Nephron progenitor cell (in vitro differentiated cells): ENCODE results near the gene PLAC9.

Experiments
- DNase-seq: peaks from one replicate; pipeline ENCODE4 v3.0.0; 2021
- H3K27ac Mint-ChIP-seq: 2 replicates; pipeline ENCODE4 v1.8.0; 2021; ENCODE audit warnings: mild to moderate bottlenecking, moderate library complexity, mixed read lengths
- H3K27me3 Mint-ChIP-seq: 2 replicates; pipeline ENCODE4 v1.8.0; 2021; ENCODE audit warnings: mild to moderate bottlenecking, low read depth, mixed read lengths; ENCODE audit not compliant: poor library complexity
- H3K36me3 Mint-ChIP-seq: 2 replicates; pipeline ENCODE4 v1.8.0; 2021; ENCODE audit warnings: low read depth, mixed read lengths
- H3K4me1 Mint-ChIP-seq: 2 replicates; pipeline ENCODE4 v1.8.0; 2021; ENCODE audit warnings: mixed read lengths
- H3K4me3 Mint-ChIP-seq: 2 replicates; pipeline ENCODE4 v1.8.0; 2021; ENCODE audit warnings: mild to moderate bottlenecking, moderate library complexity, mixed read lengths
- H3K9me3 Mint-ChIP-seq: 2 replicates; pipeline ENCODE4 v1.8.0; 2021; ENCODE audit warnings: mild to moderate bottlenecking, moderate library complexity, mixed read lengths
- TF ChIP-seq, protein P1 (sequence below): fragments of 200-600 bp; sonication (generic); IDR thresholded peaks from 2 replicates; pipeline ENCODE4 v1.5.0; 2021; ENCODE audit warnings: antibody characterized with exemption

The PLAC9 gene

DNA sequence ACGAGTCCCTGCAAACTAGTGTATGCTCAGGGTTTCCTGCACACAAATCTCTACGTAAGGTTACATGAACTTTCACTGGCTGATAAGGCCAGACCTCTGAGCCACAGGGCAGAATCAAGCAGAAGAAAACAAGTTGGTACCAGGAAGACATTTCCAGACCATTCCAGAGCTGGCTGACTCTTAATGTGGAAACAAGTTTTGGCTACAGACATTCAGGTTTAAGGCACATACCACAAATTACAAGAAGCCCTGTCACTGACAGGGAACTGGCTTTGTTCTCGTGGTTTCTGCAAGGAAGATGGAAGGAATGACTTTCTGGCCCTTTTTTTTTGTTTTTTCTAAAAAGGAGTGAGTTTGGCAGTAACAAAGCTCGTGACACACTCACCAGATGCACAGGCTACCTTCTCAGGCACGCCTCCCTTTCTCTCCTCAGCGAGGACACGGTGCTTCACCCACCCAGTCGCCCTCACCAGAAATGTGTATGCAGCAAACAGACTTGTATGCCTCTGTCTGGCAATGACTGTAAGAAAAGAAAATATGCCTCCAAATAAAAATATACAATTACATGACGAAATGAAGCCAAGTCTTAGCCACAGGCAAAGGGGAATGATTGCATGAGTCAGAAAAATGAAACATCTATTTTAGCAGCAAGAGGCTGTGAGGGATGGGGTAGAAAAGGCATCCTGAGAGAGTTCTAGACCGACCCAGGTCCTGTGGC is 22.6 kb downstream of the PLAC9 start:
- peaks cover 24% of the 10 kb centered on the region for H3K4me1 Mint-ChIP-seq
- peaks cover 26% of the 10 kb centered on the region for H3K36me3 Mint-ChIP-seq
- H3K27me3 Mint-ChIP-seq = peaks cover 3% of the 10 kb centered on the region
- H3K9me3 Mint-ChIP-seq = peaks cover 5% of the 10 kb centered on the region
- no peak for DNase-seq
- H3K4me3 Mint-ChIP-seq = no peak overlapping the region
- TF ChIP-seq, protein P1, sequence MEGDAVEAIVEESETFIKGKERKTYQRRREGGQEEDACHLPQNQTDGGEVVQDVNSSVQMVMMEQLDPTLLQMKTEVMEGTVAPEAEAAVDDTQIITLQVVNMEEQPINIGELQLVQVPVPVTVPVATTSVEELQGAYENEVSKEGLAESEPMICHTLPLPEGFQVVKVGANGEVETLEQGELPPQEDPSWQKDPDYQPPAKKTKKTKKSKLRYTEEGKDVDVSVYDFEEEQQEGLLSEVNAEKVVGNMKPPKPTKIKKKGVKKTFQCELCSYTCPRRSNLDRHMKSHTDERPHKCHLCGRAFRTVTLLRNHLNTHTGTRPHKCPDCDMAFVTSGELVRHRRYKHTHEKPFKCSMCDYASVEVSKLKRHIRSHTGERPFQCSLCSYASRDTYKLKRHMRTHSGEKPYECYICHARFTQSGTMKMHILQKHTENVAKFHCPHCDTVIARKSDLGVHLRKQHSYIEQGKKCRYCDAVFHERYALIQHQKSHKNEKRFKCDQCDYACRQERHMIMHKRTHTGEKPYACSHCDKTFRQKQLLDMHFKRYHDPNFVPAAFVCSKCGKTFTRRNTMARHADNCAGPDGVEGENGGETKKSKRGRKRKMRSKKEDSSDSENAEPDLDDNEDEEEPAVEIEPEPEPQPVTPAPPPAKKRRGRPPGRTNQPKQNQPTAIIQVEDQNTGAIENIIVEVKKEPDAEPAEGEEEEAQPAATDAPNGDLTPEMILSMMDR = no peak
- H3K27ac Mint-ChIP-seq = no peak overlapping the region

GRCh38 chr10:80155696-80156215 is 23.2 kb downstream of the PLAC9 start:
- H3K4me1 Mint-ChIP-seq = peaks cover 30% of the 10 kb centered on the region
- DNase-seq = no peak
- H3K27ac Mint-ChIP-seq = no peak overlapping the region
- peaks cover 20% of the 10 kb centered on the region for H3K36me3 Mint-ChIP-seq
- TF ChIP-seq, protein P1 = no peak
- H3K9me3 Mint-ChIP-seq = no peaks in the 10 kb centered on the region
- H3K27me3 Mint-ChIP-seq = peaks cover 3% of the 10 kb centered on the region
- no peak overlapping the region for H3K4me3 Mint-ChIP-seq

- no peak overlapping the region for H3K4me3 Mint-ChIP-seq
- H3K27me3 Mint-ChIP-seq = peaks cover 3% of the 10 kb centered on the region
- peaks cover 20% of the 10 kb centered on the region for H3K36me3 Mint-ChIP-seq
- TF ChIP-seq, protein P1 = no peak
- H3K9me3 Mint-ChIP-seq = no peaks in the 10 kb centered on the region
- no peak overlapping the region for H3K27ac Mint-ChIP-seq
- no peak for DNase-seq
- H3K4me1 Mint-ChIP-seq = peaks cover 35% of the 10 kb centered on the region
Measured at GRCh38 chr10:80156216-80156615, 23.7 kb downstream of the PLAC9 start.

- Mint-ChIP-seq H3K36me3 (peaks cover 20% of the 10 kb centered on the region), H3K4me3 (no peak overlapping the region), H3K27me3 (peaks cover 9% of the 10 kb centered on the region), H3K9me3 (no peaks in the 10 kb centered on the region), H3K4me1 (peaks cover 44% of the 10 kb centered on the region), H3K27ac (no peak overlapping the region)
- no peak for DNase-seq
- TF ChIP-seq, protein P1 = no peak
Measured at GRCh38 chr10:80157561-80157960, 25.0 kb downstream of the PLAC9 start.

GRCh38 chr10:80158126-80158525 is 25.6 kb downstream of the PLAC9 start:
- no peak overlapping the region for H3K4me3 Mint-ChIP-seq
- no peak overlapping the region for H3K27ac Mint-ChIP-seq
- H3K4me1 Mint-ChIP-seq = peaks cover 45% of the 10 kb centered on the region
- H3K9me3 Mint-ChIP-seq = no peaks in the 10 kb centered on the region
- H3K27me3 Mint-ChIP-seq = peaks cover 5% of the 10 kb centered on the region
- TF ChIP-seq, protein P1 = no peak
- no peak for DNase-seq
- H3K36me3 Mint-ChIP-seq = peaks cover 23% of the 10 kb centered on the region

DNA sequence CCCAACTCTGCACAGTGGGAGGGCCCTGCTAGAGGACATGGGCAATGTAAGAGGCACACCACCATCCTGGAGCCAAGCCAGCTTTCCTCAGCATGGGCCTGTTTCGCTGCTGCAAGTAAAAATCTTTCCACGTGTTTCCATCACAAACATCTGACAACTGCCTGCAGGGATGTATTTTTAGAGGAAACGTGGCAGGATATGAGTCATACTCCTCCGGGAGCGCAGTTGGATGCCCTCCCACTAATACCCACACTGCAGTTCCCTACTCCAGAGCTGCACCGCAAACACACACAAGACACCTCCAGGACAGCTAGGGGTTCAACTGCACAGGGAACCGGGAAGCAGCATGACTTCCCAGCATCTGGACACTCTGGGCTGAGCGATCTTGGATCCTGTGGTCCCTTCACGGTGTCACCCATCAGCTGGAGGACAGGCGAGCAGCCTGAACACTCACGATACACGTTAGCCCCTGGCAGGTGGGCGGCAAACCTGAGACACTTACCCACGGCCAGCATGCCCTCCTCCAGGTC is 26.1 kb downstream of the PLAC9 start:
- H3K4me1 Mint-ChIP-seq = peaks cover 50% of the 10 kb centered on the region
- H3K27me3 Mint-ChIP-seq = peaks cover 5% of the 10 kb centered on the region
- TF ChIP-seq, protein P1 = no peak
- H3K9me3 Mint-ChIP-seq = no peaks in the 10 kb centered on the region
- H3K36me3 Mint-ChIP-seq = peaks cover 28% of the 10 kb centered on the region
- no peak for DNase-seq
- no peak overlapping the region for H3K27ac Mint-ChIP-seq
- no peak overlapping the region for H3K4me3 Mint-ChIP-seq
